ENCODE measurements around the gene SUSD6.

DNA sequence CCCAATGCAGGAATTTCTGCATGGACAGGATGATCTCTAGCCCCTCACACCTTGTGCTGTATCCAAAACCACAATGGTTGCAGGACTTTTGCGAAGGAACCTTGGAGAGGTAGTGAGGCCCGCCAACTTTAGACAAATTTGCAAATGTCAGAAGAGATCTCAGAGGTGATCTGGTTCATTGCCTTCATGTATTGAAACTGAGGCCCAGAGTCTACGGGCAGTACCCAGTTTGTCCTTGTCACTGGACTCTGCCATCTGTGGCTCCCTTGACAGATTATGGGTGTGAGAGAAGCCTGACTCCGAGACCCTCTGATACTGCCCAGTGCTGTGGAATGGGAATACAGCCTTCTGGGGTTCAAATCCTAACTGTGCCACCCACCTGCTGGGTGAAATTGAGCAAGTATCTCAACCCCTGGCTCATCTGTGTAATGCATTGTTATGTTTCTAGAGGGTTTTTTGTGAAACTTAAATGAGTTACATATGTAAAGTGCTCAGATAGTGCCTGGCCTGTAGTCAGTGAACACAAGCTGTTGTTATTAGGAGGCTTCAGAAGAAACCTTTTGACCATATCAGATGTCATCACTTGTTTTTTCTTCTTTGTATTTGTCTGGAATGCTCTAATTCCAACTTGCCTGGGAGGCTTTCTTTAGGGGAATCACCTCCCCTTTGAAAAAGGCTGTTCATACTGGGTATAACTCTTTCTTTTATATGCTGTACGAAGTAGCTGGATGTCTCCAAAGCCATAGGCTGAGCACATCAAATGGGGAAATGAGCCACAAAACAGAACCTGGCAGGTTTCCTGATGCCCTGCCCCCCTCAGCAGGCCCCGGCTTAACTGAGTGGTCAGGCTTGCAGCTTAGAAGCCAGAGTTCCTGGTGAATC, 84.2 kb downstream of the SUSD6 start:
- TF ChIP-seq, protein P1, sequence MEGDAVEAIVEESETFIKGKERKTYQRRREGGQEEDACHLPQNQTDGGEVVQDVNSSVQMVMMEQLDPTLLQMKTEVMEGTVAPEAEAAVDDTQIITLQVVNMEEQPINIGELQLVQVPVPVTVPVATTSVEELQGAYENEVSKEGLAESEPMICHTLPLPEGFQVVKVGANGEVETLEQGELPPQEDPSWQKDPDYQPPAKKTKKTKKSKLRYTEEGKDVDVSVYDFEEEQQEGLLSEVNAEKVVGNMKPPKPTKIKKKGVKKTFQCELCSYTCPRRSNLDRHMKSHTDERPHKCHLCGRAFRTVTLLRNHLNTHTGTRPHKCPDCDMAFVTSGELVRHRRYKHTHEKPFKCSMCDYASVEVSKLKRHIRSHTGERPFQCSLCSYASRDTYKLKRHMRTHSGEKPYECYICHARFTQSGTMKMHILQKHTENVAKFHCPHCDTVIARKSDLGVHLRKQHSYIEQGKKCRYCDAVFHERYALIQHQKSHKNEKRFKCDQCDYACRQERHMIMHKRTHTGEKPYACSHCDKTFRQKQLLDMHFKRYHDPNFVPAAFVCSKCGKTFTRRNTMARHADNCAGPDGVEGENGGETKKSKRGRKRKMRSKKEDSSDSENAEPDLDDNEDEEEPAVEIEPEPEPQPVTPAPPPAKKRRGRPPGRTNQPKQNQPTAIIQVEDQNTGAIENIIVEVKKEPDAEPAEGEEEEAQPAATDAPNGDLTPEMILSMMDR (IDR thresholded peaks at IDR 0.05) = no peak
- TF ChIP-seq POLR2A (IDR thresholded peaks at IDR 0.05) = no peak
